ENCODE measurements around the gene FA2H.

DNA sequence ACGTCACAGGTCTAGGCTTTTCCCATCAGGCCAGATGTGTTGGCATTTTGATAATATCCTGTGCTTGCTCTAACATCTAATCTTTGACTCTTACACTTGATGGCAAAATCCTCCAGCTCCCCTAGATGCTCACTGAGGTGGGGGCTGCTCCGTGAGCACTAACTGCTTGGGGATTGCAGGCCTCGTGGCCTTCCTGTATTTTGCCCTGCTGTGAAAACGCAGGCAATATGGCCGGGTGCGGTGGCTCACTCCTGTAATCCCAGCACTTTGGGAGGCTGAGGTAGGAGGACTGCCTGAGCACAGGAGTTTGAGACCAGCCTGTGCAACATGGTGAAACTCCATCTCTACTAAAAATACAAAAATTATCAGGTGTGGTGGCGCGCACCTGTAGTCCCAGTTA is 64.2 kb downstream of the FA2H start:
- TF ChIP-seq, protein P1, sequence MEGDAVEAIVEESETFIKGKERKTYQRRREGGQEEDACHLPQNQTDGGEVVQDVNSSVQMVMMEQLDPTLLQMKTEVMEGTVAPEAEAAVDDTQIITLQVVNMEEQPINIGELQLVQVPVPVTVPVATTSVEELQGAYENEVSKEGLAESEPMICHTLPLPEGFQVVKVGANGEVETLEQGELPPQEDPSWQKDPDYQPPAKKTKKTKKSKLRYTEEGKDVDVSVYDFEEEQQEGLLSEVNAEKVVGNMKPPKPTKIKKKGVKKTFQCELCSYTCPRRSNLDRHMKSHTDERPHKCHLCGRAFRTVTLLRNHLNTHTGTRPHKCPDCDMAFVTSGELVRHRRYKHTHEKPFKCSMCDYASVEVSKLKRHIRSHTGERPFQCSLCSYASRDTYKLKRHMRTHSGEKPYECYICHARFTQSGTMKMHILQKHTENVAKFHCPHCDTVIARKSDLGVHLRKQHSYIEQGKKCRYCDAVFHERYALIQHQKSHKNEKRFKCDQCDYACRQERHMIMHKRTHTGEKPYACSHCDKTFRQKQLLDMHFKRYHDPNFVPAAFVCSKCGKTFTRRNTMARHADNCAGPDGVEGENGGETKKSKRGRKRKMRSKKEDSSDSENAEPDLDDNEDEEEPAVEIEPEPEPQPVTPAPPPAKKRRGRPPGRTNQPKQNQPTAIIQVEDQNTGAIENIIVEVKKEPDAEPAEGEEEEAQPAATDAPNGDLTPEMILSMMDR (conservative IDR thresholded peaks at IDR 0.05 in 1 of 2, IDR thresholded peaks at IDR 0.05 in 1 of 2; ENCODE audit: extremely low read depth in 1 of 2, insufficient read depth in 1 of 2, low read depth in 1 of 2, low read length in 2 of 2): no peak
- TF ChIP-seq EZH2 (IDR thresholded peaks at IDR 0.05; ENCODE audit: borderline replicate concordance, low read length): no peak

Data from mammary epithelial cell (primary cell).